Neural cell (in vitro differentiated cells): ENCODE data around the gene KISS1R.

Experiments used
- CTCF ChIP-seq: fragments of 450-650 bp; IDR thresholded peaks from 2 replicates; pipeline ENCODE4 v1.5.1; 2014; ENCODE audit warnings: antibody characterized with exemption, mild to moderate bottlenecking, moderate library complexity; ENCODE audit not compliant: poor library complexity, severe bottlenecking
- EZH2 ChIP-seq: fragments of 200-600, 300-800 bp; shearing (Covaris generic), sonication (generic); IDR thresholded peaks from 2 replicates; pipeline ENCODE4 v1.6.1; 2014; ENCODE audit warnings: antibody characterized with exemption, low read length, borderline replicate concordance, mild to moderate bottlenecking; ENCODE audit not compliant: insufficient read depth, poor library complexity, severe bottlenecking
- TAF1 ChIP-seq: IDR thresholded peaks from 2 replicates; pipeline ENCODE4 v1.6.1; 2012; ENCODE audit warnings: low read depth
- TF ChIP-seq, protein P1 (sequence below): IDR thresholded peaks from 2 replicates; pipeline ENCODE4 v1.6.1; 2012; ENCODE audit warnings: borderline replicate concordance

DNA sequence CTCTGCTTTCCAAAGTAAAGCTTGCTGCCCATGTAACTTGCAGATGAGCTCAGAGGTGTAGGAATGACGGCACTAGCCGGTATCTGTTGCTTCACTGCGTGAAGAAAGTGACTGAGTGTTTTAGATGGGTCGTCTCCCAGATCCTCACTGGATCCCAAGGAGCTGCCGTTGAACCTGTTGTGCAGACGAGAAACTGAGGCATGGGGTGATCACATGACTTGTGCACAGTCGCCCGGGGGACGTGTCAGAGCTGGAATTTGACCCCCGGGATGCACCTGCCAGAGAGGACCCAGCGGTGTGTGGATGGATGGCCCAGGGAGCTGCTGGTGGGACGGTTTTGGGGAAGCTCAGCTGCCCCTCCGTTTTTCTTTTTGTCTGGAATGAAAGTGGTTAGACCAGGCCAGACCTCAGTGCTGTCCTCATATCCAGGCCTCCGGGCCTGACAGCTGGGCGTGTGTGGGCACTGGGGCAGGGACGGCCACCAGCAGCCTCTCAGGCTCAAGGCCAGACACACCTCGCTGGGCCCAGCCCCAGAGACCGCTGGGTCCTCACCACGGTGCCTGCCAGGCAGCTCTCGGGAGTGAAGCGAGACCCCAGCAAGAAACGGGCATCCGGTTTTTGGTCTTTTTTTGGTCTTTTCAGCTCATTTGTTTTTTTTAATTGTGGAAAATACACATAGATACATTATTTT is 21.2 kb downstream of the KISS1R start:
- no peak for TF ChIP-seq CTCF
- no peak for TF ChIP-seq TAF1
- TF ChIP-seq EZH2, result no peak
- TF ChIP-seq, protein P1, sequence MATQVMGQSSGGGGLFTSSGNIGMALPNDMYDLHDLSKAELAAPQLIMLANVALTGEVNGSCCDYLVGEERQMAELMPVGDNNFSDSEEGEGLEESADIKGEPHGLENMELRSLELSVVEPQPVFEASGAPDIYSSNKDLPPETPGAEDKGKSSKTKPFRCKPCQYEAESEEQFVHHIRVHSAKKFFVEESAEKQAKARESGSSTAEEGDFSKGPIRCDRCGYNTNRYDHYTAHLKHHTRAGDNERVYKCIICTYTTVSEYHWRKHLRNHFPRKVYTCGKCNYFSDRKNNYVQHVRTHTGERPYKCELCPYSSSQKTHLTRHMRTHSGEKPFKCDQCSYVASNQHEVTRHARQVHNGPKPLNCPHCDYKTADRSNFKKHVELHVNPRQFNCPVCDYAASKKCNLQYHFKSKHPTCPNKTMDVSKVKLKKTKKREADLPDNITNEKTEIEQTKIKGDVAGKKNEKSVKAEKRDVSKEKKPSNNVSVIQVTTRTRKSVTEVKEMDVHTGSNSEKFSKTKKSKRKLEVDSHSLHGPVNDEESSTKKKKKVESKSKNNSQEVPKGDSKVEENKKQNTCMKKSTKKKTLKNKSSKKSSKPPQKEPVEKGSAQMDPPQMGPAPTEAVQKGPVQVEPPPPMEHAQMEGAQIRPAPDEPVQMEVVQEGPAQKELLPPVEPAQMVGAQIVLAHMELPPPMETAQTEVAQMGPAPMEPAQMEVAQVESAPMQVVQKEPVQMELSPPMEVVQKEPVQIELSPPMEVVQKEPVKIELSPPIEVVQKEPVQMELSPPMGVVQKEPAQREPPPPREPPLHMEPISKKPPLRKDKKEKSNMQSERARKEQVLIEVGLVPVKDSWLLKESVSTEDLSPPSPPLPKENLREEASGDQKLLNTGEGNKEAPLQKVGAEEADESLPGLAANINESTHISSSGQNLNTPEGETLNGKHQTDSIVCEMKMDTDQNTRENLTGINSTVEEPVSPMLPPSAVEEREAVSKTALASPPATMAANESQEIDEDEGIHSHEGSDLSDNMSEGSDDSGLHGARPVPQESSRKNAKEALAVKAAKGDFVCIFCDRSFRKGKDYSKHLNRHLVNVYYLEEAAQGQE, result no peak
